ENCODE measurements around the gene ST14.
"Not testable (repeated sequence)": the region's sequence is repeated elsewhere in the genome, so short reads cannot be mapped to it uniquely, and the experiment has no call there.

ST14 gene

DNA sequence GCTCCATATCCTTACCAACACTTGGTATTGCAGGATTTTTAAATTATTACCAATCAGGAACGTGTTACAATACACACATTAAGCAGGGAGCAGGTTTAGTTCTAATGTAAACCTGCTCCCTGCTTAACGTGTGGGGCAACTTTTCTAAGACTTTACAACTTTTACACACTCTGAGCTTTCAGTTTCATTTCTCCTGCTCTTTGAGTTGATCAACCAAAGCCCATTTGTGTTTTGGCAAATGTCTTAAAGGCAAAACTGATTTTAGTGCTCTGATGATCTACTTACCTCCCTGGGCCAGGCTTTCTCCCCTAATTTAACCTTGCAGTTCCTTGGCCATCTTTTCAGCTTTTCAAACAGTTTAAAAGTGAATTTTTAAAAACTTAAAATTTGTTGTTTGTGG lies 84.2 kb downstream of the ST14 start:
- DNase-seq: no peak

DNA sequence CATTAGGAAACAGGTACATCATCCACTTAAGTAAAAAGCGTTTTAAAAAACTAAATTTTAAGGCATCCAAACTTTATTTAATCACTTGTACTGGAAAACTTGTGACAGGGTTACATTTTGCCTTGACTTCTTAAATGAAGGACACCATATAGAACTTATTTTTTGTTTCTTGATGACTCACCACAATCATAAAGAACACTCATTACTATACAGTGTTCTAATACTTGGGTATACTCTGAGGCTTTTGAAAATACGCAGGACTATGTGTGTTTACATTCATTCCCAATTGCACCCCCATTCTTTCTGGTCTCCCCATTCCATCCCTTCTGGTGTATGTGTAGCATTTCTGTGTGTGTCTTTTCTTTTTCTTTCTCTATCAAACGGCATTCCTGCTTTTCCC lies 85.3 kb downstream of the ST14 start:
- DNase-seq: no peak

DNA sequence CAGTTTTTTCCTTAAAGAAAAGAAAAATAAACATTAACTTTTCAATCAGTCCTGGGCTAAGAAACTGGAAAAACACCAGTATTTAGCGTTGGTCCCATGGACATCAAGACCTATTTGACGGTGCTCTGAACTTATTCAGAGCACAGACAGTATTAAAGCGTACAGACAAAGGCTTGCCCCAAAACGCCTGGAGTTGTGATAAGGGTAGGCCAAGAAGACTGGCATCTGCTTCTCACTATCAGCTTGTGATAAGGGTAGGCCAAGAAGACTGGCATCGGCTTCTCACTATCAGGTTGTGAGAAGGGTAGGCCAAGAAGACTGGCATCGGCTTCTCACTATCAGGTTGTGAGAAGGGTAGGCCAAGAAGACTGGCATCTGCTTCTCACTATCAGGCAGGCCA lies 85.8 kb downstream of the ST14 start:
- DNase-seq: not testable (repeated sequence)

DNA sequence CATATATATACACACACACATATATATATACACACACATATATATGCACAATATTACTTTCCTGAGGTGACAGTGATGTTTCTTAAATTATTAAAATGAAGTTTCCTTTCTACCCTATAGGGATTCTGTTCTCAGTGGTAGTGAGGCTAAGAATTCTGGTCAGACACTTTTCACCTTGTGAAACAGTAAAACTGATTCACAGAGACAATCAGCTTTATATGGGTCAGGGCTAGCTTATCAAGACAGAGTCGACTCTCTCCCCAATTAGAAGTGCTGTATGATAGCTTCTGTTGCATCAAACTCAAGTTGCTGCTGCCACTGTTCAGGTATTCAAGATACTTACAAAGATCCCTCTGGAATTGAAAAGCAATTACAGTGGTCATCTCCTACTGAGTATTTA lies 86.7 kb downstream of the ST14 start:
- no peak for DNase-seq

DNA sequence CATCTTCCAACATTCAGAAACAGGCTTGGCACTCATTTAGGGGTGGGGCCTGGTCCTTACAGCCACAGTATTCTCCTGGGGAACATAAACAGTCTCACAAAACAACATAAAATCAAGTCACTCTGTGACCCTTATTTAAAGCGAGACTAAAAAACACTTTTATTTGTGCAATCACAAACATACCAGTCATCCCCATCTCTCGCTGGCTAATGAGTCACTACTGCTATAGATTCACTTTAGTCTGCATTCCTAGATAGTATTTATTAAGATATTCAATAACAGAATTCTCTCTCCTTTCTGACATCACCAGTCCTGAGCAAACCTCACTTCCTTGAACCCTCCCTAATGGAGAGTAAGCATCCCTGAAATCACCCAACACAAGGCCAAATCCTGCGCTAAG lies 87.2 kb downstream of the ST14 start:
- DNase-seq: no peak

DNA sequence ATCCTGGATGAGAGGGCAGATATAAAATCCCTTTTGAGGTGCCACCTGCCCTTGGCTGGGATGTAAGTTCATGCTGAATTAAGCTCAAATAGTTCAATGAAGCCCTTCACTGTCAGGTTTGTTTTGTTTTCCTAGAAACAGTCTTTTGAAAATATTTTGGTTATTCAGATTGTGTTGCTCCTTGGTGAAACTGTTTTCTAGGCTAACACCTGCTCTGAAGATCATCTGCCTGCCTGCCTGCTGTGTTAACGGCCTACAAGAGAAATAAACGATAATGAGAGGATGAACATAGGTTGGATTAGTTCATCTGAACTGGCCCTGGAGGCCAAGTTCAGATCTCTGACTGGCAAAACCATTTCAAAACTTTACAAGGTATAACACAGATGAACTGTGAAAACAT lies 87.7 kb downstream of the ST14 start:
- no peak for DNase-seq

DNA sequence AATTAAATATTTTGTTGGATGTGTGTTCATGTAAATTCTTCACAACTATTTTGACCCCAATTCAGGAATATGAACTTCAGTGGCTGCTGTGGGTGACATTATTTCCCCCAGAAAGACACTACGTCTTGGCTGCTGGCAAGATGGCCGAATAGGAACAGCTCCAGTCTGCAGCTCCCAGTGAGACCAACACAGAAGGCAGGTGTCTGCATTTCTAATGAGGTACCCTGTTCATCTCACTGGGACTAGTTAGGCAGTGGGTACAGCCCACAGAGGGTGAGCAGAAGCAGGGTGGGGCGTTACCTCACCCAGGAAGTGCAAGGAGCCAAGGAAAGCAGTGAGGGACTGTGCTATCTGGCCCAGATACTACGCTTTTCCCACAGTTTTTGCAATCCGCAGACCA lies 89.8 kb downstream of the ST14 start:
- DNase-seq: no peak

DNA sequence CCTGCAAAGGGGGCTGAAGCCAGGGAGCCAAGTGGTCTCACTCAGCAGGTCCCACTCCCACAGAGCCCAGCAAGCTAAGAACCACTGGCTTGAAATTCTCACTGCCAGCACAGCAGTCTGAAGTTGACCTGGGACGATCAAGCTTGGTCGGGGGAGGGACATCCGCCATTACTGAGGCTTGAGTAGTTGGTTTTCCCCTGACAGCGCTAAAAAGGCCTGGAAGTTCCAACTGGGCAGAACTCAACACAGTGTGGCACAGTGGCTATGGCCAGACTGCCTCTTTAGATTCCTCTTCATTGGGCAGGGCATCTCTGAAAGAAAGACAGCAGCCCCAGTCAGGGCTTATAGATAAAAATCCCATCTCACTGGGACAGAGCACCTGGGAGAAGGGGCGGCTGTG lies 90.3 kb downstream of the ST14 start:
- not testable (repeated sequence) for DNase-seq

DNA sequence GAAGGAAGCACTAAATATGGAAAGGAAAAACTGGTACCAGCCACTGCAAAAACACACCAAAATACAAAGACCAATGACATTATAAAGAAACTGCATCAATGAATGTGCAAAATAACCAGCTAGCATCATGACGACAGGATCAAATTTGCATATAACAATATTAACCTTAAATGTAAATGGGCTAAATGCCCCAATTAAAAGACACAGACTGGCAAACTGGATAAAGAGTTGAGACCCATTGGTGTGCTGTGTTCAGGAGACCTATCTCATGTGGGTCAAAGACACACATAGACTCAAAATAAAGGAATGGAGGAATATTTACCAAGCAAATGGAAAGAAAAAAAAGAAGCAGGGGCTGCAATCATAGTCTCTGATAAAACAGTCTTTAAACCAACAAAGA lies 92.2 kb downstream of the ST14 start:
- not testable (repeated sequence) for DNase-seq
